ENCODE results near the gene MFSD12. TPM values are rescaled to one million over a fixed set of nuclear protein-coding genes. Genes with fewer than 3 reads are reported as not detected.

The MFSD12 gene
- total RNA-seq, 1 experiment from 2014 or later: 131 TPM

- H3K27me3 ChIP-seq (ENCODE audit: insufficient read depth, low read length): no peaks in the 10 kb centered on the region
- no peak overlapping the region for H2AFZ ChIP-seq (ENCODE audit: low read depth, low read length, poor library complexity, severe bottlenecking)
- TF ChIP-seq EZH2 (IDR thresholded peaks at IDR 0.05) (no peak), ZNF274 (IDR thresholded peaks at IDR 0.05; ENCODE audit: low read depth, low read length) (no peak), RAD21 (IDR thresholded peaks at IDR 0.05; ENCODE audit: low read depth) (no peak), SIN3A (IDR thresholded peaks at IDR 0.05; ENCODE audit: low read depth) (no peak), CEBPB (IDR thresholded peaks at IDR 0.05; ENCODE audit: low read depth) (no peak), POLR2A (IDR thresholded peaks at IDR 0.05; ENCODE audit: borderline replicate concordance, extremely low read depth, insufficient read depth, insufficient read length) (no peak), EZH2phosphoT487 (IDR thresholded peaks at IDR 0.05; ENCODE audit: borderline replicate concordance) (no peak), ELF1 (IDR thresholded peaks at IDR 0.05; ENCODE audit: borderline replicate concordance, low read depth) (no peak), CBX3 (IDR thresholded peaks at IDR 0.05; ENCODE audit: low read depth) (no peak), SRF (IDR thresholded peaks at IDR 0.05; ENCODE audit: low read depth) (no peak), EGR1 (IDR thresholded peaks at IDR 0.05; ENCODE audit: low read depth) (no peak), TCF7L2 (IDR thresholded peaks at IDR 0.05; ENCODE audit: borderline replicate concordance, extremely low read depth, insufficient read depth, insufficient read length) (no peak), POLR2AphosphoS5 (IDR thresholded peaks at IDR 0.05; ENCODE audit: low read depth, low read length) (no peak)
- intact Hi-C loops (cut with micrococcal nuclease): no loop called here
- H3K9ac ChIP-seq (ENCODE audit: low read length): no peak overlapping the region
- peaks cover 13 to 16% of the 10 kb centered on the region in 2 experiments; a peak in 3 of 4 replicates for H3K36me3 ChIP-seq (ENCODE audit: control insufficient read depth in 1 of 2, insufficient read depth in 2 of 2, low read length in 2 of 2)
- H3K27ac ChIP-seq (ENCODE audit: low read depth, low read length): no peak overlapping the region
- no peak overlapping the region for H3K4me2 ChIP-seq (ENCODE audit: low read length)
- DNase-seq (ENCODE audit: low read depth, low spot score): no peak
- H3K4me3 ChIP-seq (replicated peaks in 1 of 2; ENCODE audit: low read depth in 1 of 2, low read length in 2 of 2): no peak overlapping the region
- ChIA-PET RAD21 (ENCODE audit: low non-redundant PET in 1 of 2, low total read pairs in 2 of 2, uncharacterized antibody in 2 of 2, unreplicated experiment in 2 of 2) (no interaction called here), CTCF (no interaction called here), POLR2A (no interaction called here)
- peaks cover 0 to 13% of the 10 kb centered on the region in 2 experiments; a peak in 1 of 4 replicates for H3K4me1 ChIP-seq (ENCODE audit: control insufficient read depth in 1 of 2, insufficient read depth in 2 of 2, low read length in 2 of 2)
- BruUV-seq (replicated peaks): no TSS peak
- H3K9me2 ChIP-seq (ENCODE audit: insufficient read depth): no peaks in the 10 kb centered on the region
- no peaks in the 10 kb centered on the region for H4K20me1 ChIP-seq (ENCODE audit: insufficient read depth)
- peaks cover 45% of the 10 kb centered on the region for H3K79me2 ChIP-seq (ENCODE audit: insufficient read depth, low read length)
- H3K9me3 ChIP-seq (ENCODE audit: control insufficient read depth in 1 of 2, insufficient read depth in 1 of 2, low read depth in 1 of 2, low read length in 2 of 2): no peaks in the 10 kb centered on the region
- no peak for ATAC-seq
These were observed 34.7 kb downstream of the MFSD12 start for GRCh38 chr19:3522421-3523360.
